ENCODE data around the gene SUSD3. TPM values are rescaled to one million over a fixed set of nuclear protein-coding genes. Genes with fewer than 3 reads are reported as not detected.

SUSD3 gene
- total and polyA plus RNA-seq, 2 donors (not counting 1 experiment from before 2014, with no cell fraction given) = 0.17 to 4.6 TPM

GRCh38 chr9:93024646-93024910 lies 33.9 kb upstream of the SUSD3 start:
- Histone ChIP-seq H3K4me2 (ENCODE audit: extremely low read depth, insufficient read depth, low read length) (no peak overlapping the region), H2AFZ (ENCODE audit: low read length) (no peak overlapping the region), H3K9ac (ENCODE audit: insufficient read depth, low read length) (no peak overlapping the region), H3K79me2 (ENCODE audit: control insufficient read depth, insufficient read depth, low read length) (no peaks in the 10 kb centered on the region), H3K9me3 (ENCODE audit: control insufficient read depth, insufficient read depth, low read depth, low read length) (no peaks in the 10 kb centered on the region), H3K4me3 (replicated peaks in 1 of 4; ENCODE audit: control extremely low read depth in 1 of 4, insufficient read depth in 1 of 4, low read depth in 3 of 4, low read length in 4 of 4) (no peak overlapping the region), H3K36me3 (ENCODE audit: control insufficient read depth, insufficient read depth, low read length) (no peaks in the 10 kb centered on the region), H3K27me3 (ENCODE audit: control insufficient read depth, insufficient read depth, low read length) (no peaks in the 10 kb centered on the region), H3K27ac (ENCODE audit: insufficient read depth, low read length) (no peak overlapping the region), H3K4me1 (ENCODE audit: control insufficient read depth, extremely low read depth, insufficient read depth, low read length) (no peaks in the 10 kb centered on the region), H4K20me1 (ENCODE audit: control insufficient read depth, extremely low read depth, insufficient read depth, low read length) (no peaks in the 10 kb centered on the region)
- no peak for DNase-seq (ENCODE audit: low read depth in 2 of 2)
- TF ChIP-seq EZH2 (IDR thresholded peaks at IDR 0.05; ENCODE audit: low read length, missing control alignments) (no peak), CTCF (conservative IDR thresholded peaks at IDR 0.05 in 1 of 2, IDR thresholded peaks at IDR 0.05 in 1 of 2; ENCODE audit: low read depth in 1 of 2, low read length in 2 of 2) (no peak)

GRCh38 chr9:93024986-93025630 lies 33.4 kb upstream of the SUSD3 start:
- no peak overlapping the region for H3K4me3 ChIP-seq (replicated peaks in 1 of 4; ENCODE audit: control extremely low read depth in 1 of 4, insufficient read depth in 1 of 4, low read depth in 3 of 4, low read length in 4 of 4)
- H4K20me1 ChIP-seq (ENCODE audit: control insufficient read depth, extremely low read depth, insufficient read depth, low read length) = no peaks in the 10 kb centered on the region
- TF ChIP-seq CTCF (conservative IDR thresholded peaks at IDR 0.05 in 1 of 2, IDR thresholded peaks at IDR 0.05 in 1 of 2; ENCODE audit: low read depth in 1 of 2, low read length in 2 of 2) (no peak), EZH2 (IDR thresholded peaks at IDR 0.05; ENCODE audit: low read length, missing control alignments) (no peak)
- no peak overlapping the region for H3K27ac ChIP-seq (ENCODE audit: insufficient read depth, low read length)
- H3K27me3 ChIP-seq (ENCODE audit: control insufficient read depth, insufficient read depth, low read length) = no peaks in the 10 kb centered on the region
- no peak overlapping the region for H2AFZ ChIP-seq (ENCODE audit: low read length)
- no peak for DNase-seq (ENCODE audit: low read depth in 2 of 2)
- no peaks in the 10 kb centered on the region for H3K36me3 ChIP-seq (ENCODE audit: control insufficient read depth, insufficient read depth, low read length)
- no peaks in the 10 kb centered on the region for H3K4me1 ChIP-seq (ENCODE audit: control insufficient read depth, extremely low read depth, insufficient read depth, low read length)
- no peak overlapping the region for H3K9ac ChIP-seq (ENCODE audit: insufficient read depth, low read length)
- H3K4me2 ChIP-seq (ENCODE audit: extremely low read depth, insufficient read depth, low read length) = no peak overlapping the region
- H3K79me2 ChIP-seq (ENCODE audit: control insufficient read depth, insufficient read depth, low read length) = no peaks in the 10 kb centered on the region
- H3K9me3 ChIP-seq (ENCODE audit: control insufficient read depth, insufficient read depth, low read depth, low read length) = no peaks in the 10 kb centered on the region

GRCh38 chr9:93025736-93026135 lies 32.8 kb upstream of the SUSD3 start:
- Histone ChIP-seq H2AFZ (ENCODE audit: low read length) (no peak overlapping the region), H4K20me1 (ENCODE audit: control insufficient read depth, extremely low read depth, insufficient read depth, low read length) (no peaks in the 10 kb centered on the region), H3K4me3 (replicated peaks in 1 of 4; ENCODE audit: control extremely low read depth in 1 of 4, insufficient read depth in 1 of 4, low read depth in 3 of 4, low read length in 4 of 4) (no peak overlapping the region), H3K79me2 (ENCODE audit: control insufficient read depth, insufficient read depth, low read length) (no peaks in the 10 kb centered on the region), H3K4me1 (ENCODE audit: control insufficient read depth, extremely low read depth, insufficient read depth, low read length) (no peaks in the 10 kb centered on the region), H3K27me3 (ENCODE audit: control insufficient read depth, insufficient read depth, low read length) (no peaks in the 10 kb centered on the region), H3K9me3 (ENCODE audit: control insufficient read depth, insufficient read depth, low read depth, low read length) (no peaks in the 10 kb centered on the region), H3K4me2 (ENCODE audit: extremely low read depth, insufficient read depth, low read length) (no peak overlapping the region), H3K9ac (ENCODE audit: insufficient read depth, low read length) (no peak overlapping the region), H3K27ac (ENCODE audit: insufficient read depth, low read length) (no peak overlapping the region), H3K36me3 (ENCODE audit: control insufficient read depth, insufficient read depth, low read length) (no peaks in the 10 kb centered on the region)
- DNase-seq (ENCODE audit: low read depth in 2 of 2) = no peak
- TF ChIP-seq EZH2 (IDR thresholded peaks at IDR 0.05; ENCODE audit: low read length, missing control alignments) (no peak), CTCF (conservative IDR thresholded peaks at IDR 0.05 in 1 of 2, IDR thresholded peaks at IDR 0.05 in 1 of 2; ENCODE audit: low read depth in 1 of 2, low read length in 2 of 2) (no peak)
